HepG2 (cell line): ENCODE results near the gene RAB34. TPM values are rescaled to one million over a fixed set of nuclear protein-coding genes. Genes with fewer than 3 reads are reported as not detected.

ENCODE experiments used
- ATAC-seq: fragments of 200-7000 bp; cut with Tn5 transposase; 3 replicates; pipeline ENCODE4 v1.9.1; 2020; ENCODE audit warnings: mild to moderate bottlenecking, moderate library complexity
- BruUV-seq: library from RNA; stranded (reverse); fragments of 400-500 nt; replicated peaks from 2 replicates; lab custom pipeline; 2021; lab: Mats Ljungman, UMichigan
- CTCF ChIA-PET: fragments of 300-600 bp; formaldehyde crosslinking; extraction: SDS; loops from one replicate; lab custom pipeline; 2021; ENCODE audit warnings: low total read pairs, inconsistent platforms, low intra/inter-chr PET ratio; lab: Yijun Ruan, JAX
- POLR2A ChIA-PET: fragments of 350-600 bp; sonication (Branson Sonifier 250); formaldehyde crosslinking; loops from one replicate; lab custom pipeline; 2020; ENCODE audit warnings: antibody characterized with exemption, inconsistent platforms; lab: Yijun Ruan, JAX
- DNase-seq: peaks from one replicate; pipeline ENCODE4 v3.0.0-alpha.2; 2015; ENCODE audit warnings: low spot score
- FAIRE-seq: peaks from 3 replicates; lab custom pipeline; 2011; peaks lifted over from hg19 to GRCh38; lab: Jason Lieb, UNC
- H2AFZ ChIP-seq: one replicate; pipeline ENCODE4 v1.6.1; 2011; ENCODE audit warnings: low read length, inconsistent platforms
- H3K27ac ChIP-seq: fragments of 300-600 bp; 3 replicates; pipeline ENCODE4 v1.8.0; 2011; ENCODE audit warnings: mixed run types, mild to moderate bottlenecking, mixed read lengths, low read length, inconsistent platforms; ENCODE audit not compliant: insufficient read depth; ENCODE audit errors: extremely low read length
- H3K27me3 ChIP-seq, 2 experiments: fragments of 200-600 bp in 1 of 2; 2 replicates in 1 of 2; 3 replicates in 1 of 2; pipeline versions ENCODE4 v1.6.0 to v1.8.0; 2011; ENCODE audit warnings: low read length in 2 of 2, mild to moderate bottlenecking in 2 of 2, moderate library complexity in 2 of 2, inconsistent platforms in 1 of 2; ENCODE audit not compliant: insufficient read depth in 2 of 2, control insufficient read depth in 1 of 2
- H3K36me3 ChIP-seq, 2 experiments: fragments of 200-600 bp in 1 of 2; replicated peaks in 1 of 2; 2 replicates in 1 of 2; 3 replicates in 1 of 2; pipeline versions ENCODE4 v1.5.1 to v1.8.0; 2011; ENCODE audit warnings: low read length in 2 of 2, inconsistent platforms in 1 of 2; ENCODE audit not compliant: insufficient read depth in 2 of 2, control insufficient read depth in 1 of 2
- H3K4me1 ChIP-seq: 2 replicates; pipeline ENCODE4 v1.5.1; 2012; ENCODE audit warnings: low read length, inconsistent platforms; ENCODE audit not compliant: insufficient read depth
- H3K4me2 ChIP-seq: 2 replicates; pipeline ENCODE4 v1.6.0; 2011; ENCODE audit warnings: low read depth, low read length, inconsistent platforms
- H3K4me3 ChIP-seq, 3 experiments: fragments of 200-600 bp in 1 of 3; sonication (generic), shearing (Covaris generic) in 1 of 3; replicated peaks in 1 of 3; 2 replicates each; pipeline ENCODE4 v1.5.1; 2011 to 2016; ENCODE audit warnings: low read length in 3 of 3, inconsistent platforms in 2 of 3, low read depth in 2 of 3, mild to moderate bottlenecking in 2 of 3, control low read depth in 1 of 3, mixed read lengths in 1 of 3; ENCODE audit not compliant: insufficient read depth in 1 of 3
- H3K79me2 ChIP-seq: one replicate; pipeline ENCODE4 v1.6.1; 2011; ENCODE audit warnings: low read length, inconsistent platforms; ENCODE audit not compliant: insufficient read depth
- H3K9ac ChIP-seq: 2 replicates; pipeline ENCODE4 v1.6.0; 2011; ENCODE audit warnings: mild to moderate bottlenecking, low read depth, low read length, inconsistent platforms; ENCODE audit not compliant: insufficient read depth
- H3K9me3 ChIP-seq: 2 replicates; pipeline ENCODE4 v1.5.1; 2012; ENCODE audit warnings: mild to moderate bottlenecking, low read length
- H4K20me1 ChIP-seq: 2 replicates; pipeline ENCODE4 v1.6.0; 2011; ENCODE audit warnings: inconsistent platforms, mild to moderate bottlenecking, low read length, moderate library complexity; ENCODE audit not compliant: insufficient read depth
- EEA1 ChIP-seq: sonication (generic); formaldehyde crosslinking; IDR thresholded peaks from 2 replicates; pipeline ENCODE4 v1.5.1; 2020; ENCODE audit warnings: mild to moderate bottlenecking, missing genetic modification reagents, borderline replicate concordance
- GTF2F1 ChIP-seq: fragments of 150-350 bp; IDR thresholded peaks from 2 replicates; pipeline ENCODE4 v1.6.1; 2014; ENCODE audit warnings: low read length
- KLF11 ChIP-seq: IDR thresholded peaks from 2 replicates; pipeline ENCODE4 v1.6.1; 2016; ENCODE audit warnings: missing compliant biosample characterization
- KLF12 ChIP-seq: sonication (generic); formaldehyde crosslinking; IDR thresholded peaks from 2 replicates; pipeline ENCODE4 v1.4.0; 2020; ENCODE audit warnings: missing genetic modification reagents, borderline replicate concordance
- SCMH1 ChIP-seq: sonication (generic); formaldehyde crosslinking; IDR thresholded peaks from 2 replicates; pipeline ENCODE4 v1.9.0; 2021; ENCODE audit warnings: missing genetic modification reagents, mild to moderate bottlenecking, borderline replicate concordance
- SMAD1 ChIP-seq: sonication (generic); formaldehyde crosslinking; IDR thresholded peaks from 2 replicates; pipeline ENCODE4 v1.4.0; 2020; ENCODE audit warnings: missing genetic modification reagents, low read depth, mild to moderate bottlenecking, borderline replicate concordance
- TMF1 ChIP-seq: sonication (generic); formaldehyde crosslinking; IDR thresholded peaks from 2 replicates; pipeline ENCODE4 v1.8.1; 2022; ENCODE audit warnings: low read depth, missing genetic modification reagents
- ZFP36L1 ChIP-seq: sonication (generic); formaldehyde crosslinking; IDR thresholded peaks from 2 replicates; pipeline ENCODE4 v1.8.0; 2022; ENCODE audit warnings: mild to moderate bottlenecking, missing genetic modification reagents, moderate library complexity
- ZNF556 ChIP-seq: sonication (generic); formaldehyde crosslinking; IDR thresholded peaks from 2 replicates; pipeline ENCODE4 v1.4.0; 2020; ENCODE audit warnings: mild to moderate bottlenecking, missing genetic modification reagents, borderline replicate concordance
- WGBS: methylation state at CpG from one replicate; pipeline ENCODE4 v1.1.6; 2017; ENCODE audit warnings: low lambda C conversion rate; 5-methylcytosine and 5-hydroxymethylcytosine counted together
- in situ Hi-C: cut with HindIII; loops from 2 replicates; pipeline ENCODE4 v1.10.0; 2017; ENCODE audit warnings: low pct_unique_long_range_greater_than_20kb; ENCODE audit not compliant: extremely low pct_ligation_motif_present
- intact Hi-C: fragments of 100-400 bp; cut with micrococcal nuclease; formaldehyde crosslinking; loops from one replicate; pipeline ENCODE4 v1.10.0; 2022; ENCODE audit not compliant: unreplicated experiment
- polyA plus RNA-seq, 8 experiments: library from polyadenylated mRNA; depleted of rRNA in 3 of 8; stranded (reverse) in 7 of 8; unstranded in 1 of 8; fragments of >200 nt; fragmentation: Illumina TruSeq in 4 of 8; extraction: Trizol in 4 of 8; gene quantifications; 2 replicates each; pipeline versions ENCODE4 v1.2.1 to v1.2.3, GENCODE V29; 2011 to 2016; ENCODE audit warnings: low read depth in 4 of 8, missing spikeins in 1 of 8, mixed read lengths in 1 of 8; ENCODE audit not compliant: insufficient read depth in 1 of 8
- total RNA-seq, 5 experiments: library from RNA; depleted of rRNA; stranded (reverse); fragments of >200 nt; fragmentation: Illumina TruSeq; extraction: Trizol; gene quantifications; 2 replicates each; pipeline ENCODE4 v1.2.3, GENCODE V29; 2016; ENCODE audit warnings: low read depth in 1 of 5
- TF ChIP-seq, protein P1 (sequence below): sonication (generic); formaldehyde crosslinking; conservative IDR thresholded peaks from 2 replicates; pipeline ENCODE4 v1.5.0; 2020; ENCODE audit warnings: missing genetic modification reagents
- TF ChIP-seq, protein P2 (sequence below): sonication (generic); formaldehyde crosslinking; IDR thresholded peaks from 2 replicates; pipeline ENCODE4 v1.4.0; 2020; ENCODE audit warnings: missing genetic modification reagents
- TF ChIP-seq, protein P3 (sequence below): sonication (generic); formaldehyde crosslinking; IDR thresholded peaks from 2 replicates; pipeline ENCODE4 v1.4.0; 2020; ENCODE audit warnings: missing genetic modification reagents, borderline replicate concordance
- TF ChIP-seq, protein P4 (sequence below): sonication (generic); formaldehyde crosslinking; IDR thresholded peaks from 2 replicates; pipeline ENCODE4 v1.5.0; 2020; ENCODE audit warnings: missing genetic modification reagents

Gene RAB34
- total and polyA plus RNA-seq, 2 of the 13 experiments (the other 11 are each of a cell fraction or from before 2014, with no cell fraction given), result 0.49 TPM; not detected in 1

DNA sequence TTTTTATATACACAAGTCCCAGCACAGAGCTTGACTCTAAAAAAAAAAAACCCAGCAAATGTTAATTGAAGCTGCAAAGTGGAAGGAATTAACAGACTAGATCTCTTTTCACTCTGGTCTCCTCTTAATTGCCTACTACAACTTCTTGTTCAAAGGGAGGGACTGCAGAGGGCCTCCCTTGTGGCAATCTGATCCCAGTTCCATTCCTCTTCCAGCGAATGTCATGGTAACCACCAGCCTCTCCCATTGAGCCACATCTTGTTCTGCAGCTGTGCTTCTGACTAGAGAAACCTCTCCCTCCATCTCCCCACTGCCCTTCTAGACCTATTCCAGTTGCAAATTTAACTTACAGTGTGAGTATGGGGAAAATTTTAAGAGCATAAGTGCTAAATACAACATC lies 49.8 kb downstream of the RAB34 start:
- DNase-seq, result no peak
- in situ Hi-C loops, result no loop called here

DNA sequence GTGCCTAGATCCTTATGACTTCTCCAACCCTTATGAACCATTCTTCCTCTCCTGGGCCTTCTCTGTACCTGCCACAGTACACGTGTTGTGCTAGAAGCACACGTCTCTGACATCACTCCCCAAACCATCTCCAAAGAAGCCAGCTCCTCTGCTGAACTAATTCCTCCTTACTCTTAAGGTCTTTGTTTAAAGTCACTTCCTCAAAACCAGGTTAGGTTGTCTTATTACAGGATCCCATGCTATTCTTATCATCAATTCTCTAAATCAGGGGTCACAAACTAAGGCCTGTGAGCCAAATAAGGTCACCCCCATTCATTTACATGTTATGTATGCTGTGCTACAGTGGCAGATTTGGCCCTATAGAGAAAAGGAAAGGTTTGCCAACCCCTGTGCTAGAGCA lies 51.7 kb downstream of the RAB34 start:
- Histone ChIP-seq H3K9ac (no peak overlapping the region), H3K27ac (no peak overlapping the region), H3K27me3 (no peaks in the 10 kb centered on the region; a peak in 2 of 5 replicates), H3K4me2 (no peak overlapping the region), H3K36me3 (peaks cover 5 to 46% of the 10 kb centered on the region in 2 experiments), H3K9me3 (no peaks in the 10 kb centered on the region), H3K4me1 (peaks cover 33% of the 10 kb centered on the region), H3K79me2 (peaks cover 72% of the 10 kb centered on the region), H4K20me1 (no peaks in the 10 kb centered on the region; the same call in none of the 2 replicates), H3K4me3 (no peak overlapping the region), H2AFZ (no peak overlapping the region)
- intact Hi-C loops (no loop called here), in situ Hi-C loops (no loop called here)
- WGBS, result 96% methylated on average over 2 of the region's 2 CpGs
- BruUV-seq, result no TSS peak
- FAIRE-seq (no peak), ATAC-seq (no peak), DNase-seq (no peak)
- POLR2A ChIA-PET, result interaction anchor here (0.8 to 1.9 kb wide), 2 partner anchors 33 to 45 kb away, joined by 3 to 5 read pairs; no protein-coding TSS in a partner anchor
- CTCF ChIA-PET, result no interaction called here
- no peak for TF ChIP-seq SCMH1 (CRISPR knock-in tag)
- no peak for TF ChIP-seq GTF2F1
- TF ChIP-seq ZFP36L1 (CRISPR knock-in tag), result no peak
- no peak for TF ChIP-seq KLF12 (CRISPR knock-in tag)
- TF ChIP-seq, protein P1, sequence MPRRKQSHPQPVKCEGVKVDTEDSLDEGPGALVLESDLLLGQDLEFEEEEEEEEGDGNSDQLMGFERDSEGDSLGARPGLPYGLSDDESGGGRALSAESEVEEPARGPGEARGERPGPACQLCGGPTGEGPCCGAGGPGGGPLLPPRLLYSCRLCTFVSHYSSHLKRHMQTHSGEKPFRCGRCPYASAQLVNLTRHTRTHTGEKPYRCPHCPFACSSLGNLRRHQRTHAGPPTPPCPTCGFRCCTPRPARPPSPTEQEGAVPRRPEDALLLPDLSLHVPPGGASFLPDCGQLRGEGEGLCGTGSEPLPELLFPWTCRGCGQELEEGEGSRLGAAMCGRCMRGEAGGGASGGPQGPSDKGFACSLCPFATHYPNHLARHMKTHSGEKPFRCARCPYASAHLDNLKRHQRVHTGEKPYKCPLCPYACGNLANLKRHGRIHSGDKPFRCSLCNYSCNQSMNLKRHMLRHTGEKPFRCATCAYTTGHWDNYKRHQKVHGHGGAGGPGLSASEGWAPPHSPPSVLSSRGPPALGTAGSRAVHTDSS (CRISPR knock-in tag), result no peak
- TF ChIP-seq, protein P2, sequence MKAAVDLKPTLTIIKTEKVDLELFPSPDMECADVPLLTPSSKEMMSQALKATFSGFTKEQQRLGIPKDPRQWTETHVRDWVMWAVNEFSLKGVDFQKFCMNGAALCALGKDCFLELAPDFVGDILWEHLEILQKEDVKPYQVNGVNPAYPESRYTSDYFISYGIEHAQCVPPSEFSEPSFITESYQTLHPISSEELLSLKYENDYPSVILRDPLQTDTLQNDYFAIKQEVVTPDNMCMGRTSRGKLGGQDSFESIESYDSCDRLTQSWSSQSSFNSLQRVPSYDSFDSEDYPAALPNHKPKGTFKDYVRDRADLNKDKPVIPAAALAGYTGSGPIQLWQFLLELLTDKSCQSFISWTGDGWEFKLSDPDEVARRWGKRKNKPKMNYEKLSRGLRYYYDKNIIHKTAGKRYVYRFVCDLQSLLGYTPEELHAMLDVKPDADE (CRISPR knock-in tag), result no peak
- TF ChIP-seq SMAD1 (CRISPR knock-in tag), result no peak
- TF ChIP-seq, protein P3, sequence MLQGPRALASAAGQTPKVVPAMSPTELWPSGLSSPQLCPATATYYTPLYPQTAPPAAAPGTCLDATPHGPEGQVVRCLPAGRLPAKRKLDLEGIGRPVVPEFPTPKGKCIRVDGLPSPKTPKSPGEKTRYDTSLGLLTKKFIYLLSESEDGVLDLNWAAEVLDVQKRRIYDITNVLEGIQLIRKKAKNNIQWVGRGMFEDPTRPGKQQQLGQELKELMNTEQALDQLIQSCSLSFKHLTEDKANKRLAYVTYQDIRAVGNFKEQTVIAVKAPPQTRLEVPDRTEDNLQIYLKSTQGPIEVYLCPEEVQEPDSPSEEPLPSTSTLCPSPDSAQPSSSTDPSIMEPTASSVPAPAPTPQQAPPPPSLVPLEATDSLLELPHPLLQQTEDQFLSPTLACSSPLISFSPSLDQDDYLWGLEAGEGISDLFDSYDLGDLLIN (CRISPR knock-in tag), result no peak

More for the DNA sequence above, 49.8 kb downstream of the RAB34 start:
- no peaks in the 10 kb centered on the region for H3K27me3 ChIP-seq
- H3K4me2 ChIP-seq, result no peak overlapping the region
- intact Hi-C loops, result no loop called here
- WGBS, result 100% methylated on average over 1 of the region's 1 CpG
- H3K79me2 ChIP-seq, result peaks cover 55% of the 10 kb centered on the region
- no peak for FAIRE-seq
- H3K4me1 ChIP-seq, result peaks cover 32% of the 10 kb centered on the region
- CTCF ChIA-PET, result no interaction called here
- H3K4me3 ChIP-seq, result no peak overlapping the region
- ATAC-seq, result no peak
- no peaks in the 10 kb centered on the region; the same call in 1 of the 2 replicates for H4K20me1 ChIP-seq
- peaks cover 16 to 63% of the 10 kb centered on the region in 2 experiments for H3K36me3 ChIP-seq
- no peak overlapping the region for H3K27ac ChIP-seq
- H2AFZ ChIP-seq, result no peak overlapping the region
- TF ChIP-seq ZNF556 (no peak), KLF11 (CRISPR knock-in tag) (no peak), TMF1 (CRISPR knock-in tag) (no peak), EEA1 (no peak)
- TF ChIP-seq, protein P4, sequence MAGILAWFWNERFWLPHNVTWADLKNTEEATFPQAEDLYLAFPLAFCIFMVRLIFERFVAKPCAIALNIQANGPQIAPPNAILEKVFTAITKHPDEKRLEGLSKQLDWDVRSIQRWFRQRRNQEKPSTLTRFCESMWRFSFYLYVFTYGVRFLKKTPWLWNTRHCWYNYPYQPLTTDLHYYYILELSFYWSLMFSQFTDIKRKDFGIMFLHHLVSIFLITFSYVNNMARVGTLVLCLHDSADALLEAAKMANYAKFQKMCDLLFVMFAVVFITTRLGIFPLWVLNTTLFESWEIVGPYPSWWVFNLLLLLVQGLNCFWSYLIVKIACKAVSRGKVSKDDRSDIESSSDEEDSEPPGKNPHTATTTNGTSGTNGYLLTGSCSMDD (CRISPR knock-in tag), result no peak
- TF ChIP-seq, all 625 proteins: peak for 0
- no peaks in the 10 kb centered on the region for H3K9me3 ChIP-seq
- POLR2A ChIA-PET, result interaction anchor here (1.4 to 1.9 kb wide), 2 partner anchors 21 to 23 kb away, joined by 5 to 12 read pairs; partner anchors contain the start of gene BLTP2
- H3K9ac ChIP-seq, result no peak overlapping the region
- BruUV-seq, result no TSS peak
